HL-60 (cell line): ENCODE data around the gene C11orf71.

Source experiments
- GABPA ChIP-seq: IDR thresholded peaks from 2 replicates; pipeline ENCODE4 v1.6.1; 2012; ENCODE audit warnings: low read depth
- POLR2AphosphoS5 ChIP-seq: IDR thresholded peaks from 2 replicates; pipeline ENCODE4 v1.6.1; 2012; ENCODE audit warnings: low read depth
- TF ChIP-seq, protein P1 (sequence below): IDR thresholded peaks from 2 replicates; pipeline ENCODE4 v1.6.1; 2012; ENCODE audit warnings: low read depth; ENCODE audit not compliant: insufficient replicate concordance
- TF ChIP-seq, protein P2 (sequence below): IDR thresholded peaks from one replicate; pipeline ENCODE4 v1.5.1; 2011; ENCODE audit warnings: low read length, control low read depth, inconsistent platforms; ENCODE audit not compliant: insufficient read depth

DNA sequence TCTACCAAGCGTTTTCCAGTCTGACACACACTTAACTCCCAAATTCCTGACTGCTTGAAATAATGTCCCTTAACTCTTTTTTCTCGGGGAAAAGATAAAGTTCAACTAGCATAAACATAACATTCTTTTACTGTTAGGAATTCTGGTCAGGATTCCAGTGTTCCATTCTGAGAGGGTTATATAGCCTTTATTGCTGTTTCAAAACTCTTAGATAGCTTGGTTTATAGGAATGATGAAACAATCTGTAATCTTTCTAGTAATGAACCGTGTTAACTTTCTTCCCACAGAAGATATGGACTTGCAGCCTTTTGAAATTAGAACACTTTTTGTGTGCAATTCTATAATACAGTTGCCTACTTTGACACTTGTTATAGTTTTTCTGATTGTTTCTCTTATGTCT is 47.6 kb upstream of the C11orf71 start:
- TF ChIP-seq, protein P1, sequence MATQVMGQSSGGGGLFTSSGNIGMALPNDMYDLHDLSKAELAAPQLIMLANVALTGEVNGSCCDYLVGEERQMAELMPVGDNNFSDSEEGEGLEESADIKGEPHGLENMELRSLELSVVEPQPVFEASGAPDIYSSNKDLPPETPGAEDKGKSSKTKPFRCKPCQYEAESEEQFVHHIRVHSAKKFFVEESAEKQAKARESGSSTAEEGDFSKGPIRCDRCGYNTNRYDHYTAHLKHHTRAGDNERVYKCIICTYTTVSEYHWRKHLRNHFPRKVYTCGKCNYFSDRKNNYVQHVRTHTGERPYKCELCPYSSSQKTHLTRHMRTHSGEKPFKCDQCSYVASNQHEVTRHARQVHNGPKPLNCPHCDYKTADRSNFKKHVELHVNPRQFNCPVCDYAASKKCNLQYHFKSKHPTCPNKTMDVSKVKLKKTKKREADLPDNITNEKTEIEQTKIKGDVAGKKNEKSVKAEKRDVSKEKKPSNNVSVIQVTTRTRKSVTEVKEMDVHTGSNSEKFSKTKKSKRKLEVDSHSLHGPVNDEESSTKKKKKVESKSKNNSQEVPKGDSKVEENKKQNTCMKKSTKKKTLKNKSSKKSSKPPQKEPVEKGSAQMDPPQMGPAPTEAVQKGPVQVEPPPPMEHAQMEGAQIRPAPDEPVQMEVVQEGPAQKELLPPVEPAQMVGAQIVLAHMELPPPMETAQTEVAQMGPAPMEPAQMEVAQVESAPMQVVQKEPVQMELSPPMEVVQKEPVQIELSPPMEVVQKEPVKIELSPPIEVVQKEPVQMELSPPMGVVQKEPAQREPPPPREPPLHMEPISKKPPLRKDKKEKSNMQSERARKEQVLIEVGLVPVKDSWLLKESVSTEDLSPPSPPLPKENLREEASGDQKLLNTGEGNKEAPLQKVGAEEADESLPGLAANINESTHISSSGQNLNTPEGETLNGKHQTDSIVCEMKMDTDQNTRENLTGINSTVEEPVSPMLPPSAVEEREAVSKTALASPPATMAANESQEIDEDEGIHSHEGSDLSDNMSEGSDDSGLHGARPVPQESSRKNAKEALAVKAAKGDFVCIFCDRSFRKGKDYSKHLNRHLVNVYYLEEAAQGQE, result no peak
- TF ChIP-seq, protein P2, sequence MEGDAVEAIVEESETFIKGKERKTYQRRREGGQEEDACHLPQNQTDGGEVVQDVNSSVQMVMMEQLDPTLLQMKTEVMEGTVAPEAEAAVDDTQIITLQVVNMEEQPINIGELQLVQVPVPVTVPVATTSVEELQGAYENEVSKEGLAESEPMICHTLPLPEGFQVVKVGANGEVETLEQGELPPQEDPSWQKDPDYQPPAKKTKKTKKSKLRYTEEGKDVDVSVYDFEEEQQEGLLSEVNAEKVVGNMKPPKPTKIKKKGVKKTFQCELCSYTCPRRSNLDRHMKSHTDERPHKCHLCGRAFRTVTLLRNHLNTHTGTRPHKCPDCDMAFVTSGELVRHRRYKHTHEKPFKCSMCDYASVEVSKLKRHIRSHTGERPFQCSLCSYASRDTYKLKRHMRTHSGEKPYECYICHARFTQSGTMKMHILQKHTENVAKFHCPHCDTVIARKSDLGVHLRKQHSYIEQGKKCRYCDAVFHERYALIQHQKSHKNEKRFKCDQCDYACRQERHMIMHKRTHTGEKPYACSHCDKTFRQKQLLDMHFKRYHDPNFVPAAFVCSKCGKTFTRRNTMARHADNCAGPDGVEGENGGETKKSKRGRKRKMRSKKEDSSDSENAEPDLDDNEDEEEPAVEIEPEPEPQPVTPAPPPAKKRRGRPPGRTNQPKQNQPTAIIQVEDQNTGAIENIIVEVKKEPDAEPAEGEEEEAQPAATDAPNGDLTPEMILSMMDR, result no peak
- no peak for TF ChIP-seq GABPA
- TF ChIP-seq POLR2AphosphoS5, result no peak
